ENCODE results near the gene COL6A2.
"Not testable (repeated sequence)": the region's sequence is repeated elsewhere in the genome, so short reads cannot be mapped to it uniquely, and the experiment has no call there.

Gene COL6A2

DNA sequence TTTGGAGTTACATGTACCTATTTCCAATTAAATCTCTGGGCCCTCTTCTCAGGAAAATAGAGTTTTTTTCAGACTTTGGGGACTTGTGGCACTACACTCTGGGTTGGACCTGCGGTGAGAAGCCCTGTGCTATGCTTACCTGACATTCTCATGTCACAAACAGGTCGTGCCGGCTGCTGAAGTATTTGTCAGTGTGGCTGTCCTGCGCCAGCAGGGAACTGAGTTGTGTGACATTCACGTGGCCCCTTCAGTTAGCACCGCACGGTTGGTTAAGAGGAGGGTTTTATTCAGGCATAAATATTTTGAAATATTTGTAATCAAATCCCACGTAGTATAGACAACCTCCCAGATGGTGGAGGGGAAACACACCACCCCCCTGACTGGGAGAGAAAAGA is 6.3 kb upstream of the COL6A2 start:
- no peak for DNase-seq
- in situ Hi-C loops (cut with MboI; ENCODE audit: low pct_unique_long_range_greater_than_20kb, low sequenced_read_pairs), result no loop called here

DNA sequence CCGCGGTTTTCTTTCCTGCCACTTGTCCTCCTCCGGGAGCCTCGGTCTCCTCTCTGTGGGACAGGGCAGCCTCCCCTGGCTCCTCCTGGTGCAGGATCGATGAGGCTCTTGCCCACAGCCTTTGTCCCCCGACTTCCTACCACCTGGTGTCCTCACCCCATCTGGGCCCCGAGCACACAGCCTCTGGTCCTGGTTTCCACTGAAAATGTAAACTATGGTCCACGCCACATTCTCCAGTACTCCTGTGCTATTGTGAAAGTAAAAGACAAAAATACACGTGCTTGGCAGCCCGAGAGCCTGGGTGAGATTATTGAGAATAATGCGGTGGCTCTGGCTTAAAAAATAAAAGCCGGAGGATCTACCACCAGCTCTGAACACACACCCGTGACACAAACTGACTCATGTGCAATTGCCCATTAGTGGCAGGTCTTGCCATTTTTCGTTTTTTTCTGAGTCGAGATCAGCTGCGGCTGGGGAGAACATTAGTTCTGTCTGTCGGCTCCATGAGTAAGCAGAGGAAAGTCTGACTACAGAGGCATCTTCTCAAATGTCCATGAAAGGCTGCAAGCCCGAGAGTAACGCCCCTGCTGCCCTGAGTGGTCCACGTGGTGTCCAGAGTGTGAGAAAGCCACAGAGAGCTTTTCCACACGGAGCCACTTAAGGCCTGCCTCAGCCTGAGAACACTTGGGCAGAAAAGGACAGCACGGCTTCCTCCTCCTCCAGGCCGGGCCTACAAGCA is 5.7 kb upstream of the COL6A2 start:
- no peak for DNase-seq
- in situ Hi-C loops (cut with MboI; ENCODE audit: low pct_unique_long_range_greater_than_20kb, low sequenced_read_pairs), result no loop called here

- no peak for DNase-seq
- in situ Hi-C loops (cut with MboI; ENCODE audit: low pct_unique_long_range_greater_than_20kb, low sequenced_read_pairs), result no loop called here
Measured at GRCh38 chr21:46092811-46093667, 4.9 kb upstream of the COL6A2 start.

- no peak for DNase-seq
- in situ Hi-C loops (cut with MboI; ENCODE audit: low pct_unique_long_range_greater_than_20kb, low sequenced_read_pairs), result no loop called here
Measured at GRCh38 chr21:46093668-46094400, 4.1 kb upstream of the COL6A2 start.

- in situ Hi-C loops (cut with MboI; ENCODE audit: low pct_unique_long_range_greater_than_20kb, low sequenced_read_pairs), result no loop called here
- DNase-seq, result no peak
Measured at GRCh38 chr21:46094401-46095082, 3.4 kb upstream of the COL6A2 start.

- in situ Hi-C loops (cut with MboI; ENCODE audit: low pct_unique_long_range_greater_than_20kb, low sequenced_read_pairs), result no loop called here
- DNase-seq, result no peak
Measured at GRCh38 chr21:46095083-46095719, 2.7 kb upstream of the COL6A2 start.

DNA sequence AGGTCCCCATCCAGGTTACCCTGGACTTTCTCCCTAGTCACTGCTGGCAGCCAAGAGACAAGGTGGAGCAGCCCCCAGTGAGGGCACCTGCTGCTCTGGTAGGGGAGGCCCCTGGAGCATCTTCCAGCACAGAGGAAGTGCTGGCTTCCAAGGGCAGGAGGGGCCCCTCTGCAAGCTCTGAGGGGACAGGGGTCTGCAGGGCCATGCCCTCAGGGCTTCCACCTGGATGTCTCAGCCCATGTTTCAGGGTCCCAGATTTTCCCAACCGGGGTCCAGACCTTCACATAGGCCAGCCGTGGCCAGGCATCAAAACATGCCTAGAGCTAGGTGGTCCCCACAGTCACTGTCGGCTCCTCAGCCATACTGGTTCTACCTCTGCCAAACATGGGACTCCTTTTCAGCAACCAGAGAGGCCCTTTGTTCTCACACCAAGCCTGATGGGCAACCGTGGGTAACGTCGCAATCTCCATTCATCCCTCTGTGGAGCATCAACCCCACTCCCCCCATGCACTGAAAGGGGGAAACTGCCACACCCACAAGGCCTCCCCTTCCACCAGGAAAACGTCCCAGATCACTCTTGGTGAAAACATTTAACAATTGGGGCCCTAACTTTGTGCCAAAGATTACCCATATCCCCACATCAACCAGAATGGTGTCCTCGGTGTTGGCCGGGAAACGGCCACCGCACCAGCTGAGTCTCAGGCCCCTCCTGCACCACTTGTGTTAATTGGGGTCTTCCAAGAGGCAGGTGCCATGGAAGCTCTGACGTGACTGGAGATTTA is 1.9 kb upstream of the COL6A2 start:
- DNase-seq, result no peak
- in situ Hi-C loops (cut with MboI; ENCODE audit: low pct_unique_long_range_greater_than_20kb, low sequenced_read_pairs), result no loop called here

DNA sequence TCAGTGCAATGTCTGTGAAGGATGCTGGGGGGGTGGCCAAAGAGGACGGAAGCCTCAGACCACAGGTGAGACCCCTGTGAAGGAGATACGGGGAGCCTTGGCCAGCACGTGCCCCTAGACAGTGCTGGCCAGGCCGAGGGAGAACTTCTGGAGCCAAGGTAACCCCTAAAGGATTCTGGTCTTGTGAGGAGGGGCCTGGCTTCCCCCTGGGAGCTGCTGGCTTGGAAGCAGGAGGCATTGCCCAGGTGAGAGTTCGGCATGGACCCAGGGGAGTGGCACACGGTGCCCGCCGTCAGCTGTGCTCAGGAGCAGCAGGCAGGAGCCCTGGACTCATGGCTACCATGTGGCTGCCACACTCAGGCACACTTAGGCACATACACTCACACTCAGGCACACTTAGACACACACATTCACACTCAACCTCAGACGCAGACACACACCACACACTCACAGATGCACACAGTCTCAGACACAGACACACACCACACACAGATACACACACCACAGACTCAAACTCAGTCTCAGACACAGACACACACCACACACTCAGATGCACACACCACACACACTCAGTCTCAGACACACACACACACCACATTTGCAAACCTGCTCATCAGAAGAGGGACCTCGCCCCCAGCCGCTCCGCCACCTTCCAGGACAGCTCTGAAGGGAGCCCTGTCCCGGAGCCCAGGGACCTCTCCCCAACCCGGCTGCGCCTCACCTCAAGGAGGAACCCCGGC is 1.1 kb upstream of the COL6A2 start:
- in situ Hi-C loops (cut with MboI; ENCODE audit: low pct_unique_long_range_greater_than_20kb, low sequenced_read_pairs), result no loop called here
- DNase-seq, result no peak

DNA sequence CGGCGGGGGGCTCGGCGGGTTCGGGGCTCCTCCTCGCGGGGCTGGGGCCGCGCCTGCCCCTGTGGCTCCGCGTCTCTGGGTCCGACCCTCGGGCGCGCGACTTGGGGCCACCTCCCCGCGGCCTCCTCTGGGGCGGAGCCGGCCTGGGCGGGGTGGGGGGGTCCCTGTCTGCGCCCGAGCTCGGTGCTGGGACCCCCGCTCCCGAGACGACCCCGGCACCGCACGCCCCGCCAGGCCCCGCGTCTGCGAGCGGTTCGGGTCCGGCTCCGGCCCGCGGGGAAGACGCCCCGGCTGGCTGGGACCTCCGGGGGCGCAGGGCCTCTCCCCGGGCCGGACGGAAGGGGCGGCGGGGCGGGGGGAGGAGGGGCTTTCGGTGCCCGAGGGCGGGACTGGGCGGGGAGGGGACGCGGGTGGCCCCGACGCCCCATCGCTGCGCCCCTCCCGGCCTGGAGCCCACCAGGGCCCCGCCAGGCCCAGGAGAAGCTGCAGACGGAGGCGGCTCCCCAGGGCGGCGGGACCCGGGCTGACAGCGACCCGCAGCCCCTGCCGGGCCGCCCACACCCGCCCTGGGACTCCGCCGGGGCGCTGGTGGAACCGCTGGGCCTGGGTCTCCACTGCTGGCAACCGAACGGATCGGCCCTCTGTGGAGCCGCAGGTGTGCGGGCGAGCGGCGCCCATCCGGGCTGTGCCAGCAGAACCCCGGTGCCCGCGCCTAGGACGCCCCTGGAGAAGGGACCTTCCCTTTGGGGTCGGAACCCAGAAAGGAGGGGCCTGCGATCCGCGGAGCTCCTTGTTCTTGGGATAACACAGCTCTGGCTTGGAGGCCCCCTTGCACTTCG is 610 bp downstream of the COL6A2 start:
- in situ Hi-C loops (cut with MboI; ENCODE audit: low pct_unique_long_range_greater_than_20kb, low sequenced_read_pairs), result no loop called here
- no peak for DNase-seq

GRCh38 chr21:46099476-46099875 is 1.6 kb downstream of the COL6A2 start:
- DNase-seq, result no peak
- in situ Hi-C loops (cut with MboI; ENCODE audit: low pct_unique_long_range_greater_than_20kb, low sequenced_read_pairs), result no loop called here

DNA sequence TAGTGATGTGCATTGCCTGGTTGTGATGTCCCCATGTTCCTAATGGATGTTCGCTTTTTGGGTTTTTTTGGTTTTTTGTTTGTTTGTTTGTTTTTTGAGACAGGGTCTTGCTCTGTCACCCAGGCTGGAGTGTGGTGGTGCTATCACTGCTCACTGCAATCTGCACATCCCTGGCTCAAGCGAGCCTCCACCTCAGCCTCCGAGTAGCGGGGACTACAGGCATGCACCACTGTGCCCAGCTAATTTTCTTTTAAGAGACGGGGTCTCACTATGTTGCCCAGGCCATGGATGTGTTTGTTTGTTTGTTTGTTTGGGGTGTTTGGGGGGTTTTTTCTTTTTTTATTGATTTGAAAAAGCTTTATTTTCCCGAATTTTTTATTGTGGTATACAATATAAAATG is 2.1 kb downstream of the COL6A2 start:
- in situ Hi-C loops (cut with MboI; ENCODE audit: low pct_unique_long_range_greater_than_20kb, low sequenced_read_pairs), result no loop called here

DNA sequence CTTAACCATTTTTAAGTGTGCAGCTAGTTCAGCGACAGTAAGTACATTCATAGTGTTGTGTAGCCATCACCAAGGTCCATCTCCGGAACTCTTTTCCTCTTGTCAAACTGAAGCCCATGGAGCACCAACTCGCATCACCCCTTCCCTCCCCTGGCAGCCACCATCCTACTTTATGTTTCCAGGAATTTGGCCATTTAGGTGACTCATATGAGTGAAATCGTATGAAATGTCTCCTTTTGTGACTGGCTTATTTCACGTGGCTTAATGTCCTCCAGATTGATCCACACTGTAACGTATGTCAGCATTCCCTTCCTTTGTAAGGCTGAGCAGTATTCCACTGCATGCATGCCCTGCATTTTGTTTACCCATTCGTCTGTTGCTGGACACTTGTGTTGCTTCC is 2.5 kb downstream of the COL6A2 start:
- in situ Hi-C loops (cut with MboI; ENCODE audit: low pct_unique_long_range_greater_than_20kb, low sequenced_read_pairs), result no loop called here
- DNase-seq, result no peak

More for the DNA sequence above, 2.1 kb downstream of the COL6A2 start:
- no peak for DNase-seq

GRCh38 chr21:46100906-46101305 is 3.0 kb downstream of the COL6A2 start:
- in situ Hi-C loops (cut with MboI; ENCODE audit: low pct_unique_long_range_greater_than_20kb, low sequenced_read_pairs), result no loop called here
- no peak for DNase-seq

- DNase-seq, result no peak
- in situ Hi-C loops (cut with MboI; ENCODE audit: low pct_unique_long_range_greater_than_20kb, low sequenced_read_pairs), result no loop called here
Measured at GRCh38 chr21:46104104-46104503, 6.2 kb downstream of the COL6A2 start.

- DNase-seq; in situ Hi-C loops (cut with MboI; ENCODE audit: low pct_unique_long_range_greater_than_20kb, low sequenced_read_pairs): not testable (repeated sequence)
Measured at GRCh38 chr21:46107376-46107775, 9.5 kb downstream of the COL6A2 start.

DNA sequence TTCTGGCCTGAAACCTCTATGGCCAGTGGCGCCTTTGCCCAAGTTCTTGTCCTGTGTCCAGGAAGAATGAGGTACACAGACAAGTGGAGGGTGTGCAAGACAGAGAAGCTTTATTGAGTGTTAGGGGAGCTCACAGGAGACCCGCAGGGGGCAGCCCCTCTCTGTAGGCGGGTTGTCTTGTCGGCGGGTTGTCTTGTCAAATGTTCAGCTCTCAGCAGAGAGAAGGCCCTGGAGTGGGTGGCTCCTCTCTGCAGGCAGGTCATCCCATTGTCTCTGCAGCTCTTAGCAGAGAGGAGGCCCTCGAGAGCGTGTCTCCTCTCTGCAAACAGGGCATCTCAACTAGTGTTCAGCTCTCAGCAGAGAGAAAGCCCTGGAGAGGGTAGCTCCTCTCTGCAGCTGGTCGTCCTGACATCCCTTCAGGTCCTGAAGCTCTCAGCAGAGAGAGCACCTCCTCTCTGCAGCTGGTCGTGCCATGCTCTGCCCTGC is 11.0 kb downstream of the COL6A2 start:
- in situ Hi-C loops (cut with MboI; ENCODE audit: low pct_unique_long_range_greater_than_20kb, low sequenced_read_pairs), result no loop called here
- DNase-seq, result no peak

All from KBM-7 (cell line).